Measurements from ENCODE around the gene MX2. TPM values are rescaled to one million over a fixed set of nuclear protein-coding genes. Genes with fewer than 3 reads are reported as not detected.

The MX2 gene
- total and polyA plus RNA-seq, 10 of the 15 experiments (the other 5 are each of a cell fraction or from before 2014, with no cell fraction given), result 10.5 to 167 (median 46.1) TPM

DNA sequence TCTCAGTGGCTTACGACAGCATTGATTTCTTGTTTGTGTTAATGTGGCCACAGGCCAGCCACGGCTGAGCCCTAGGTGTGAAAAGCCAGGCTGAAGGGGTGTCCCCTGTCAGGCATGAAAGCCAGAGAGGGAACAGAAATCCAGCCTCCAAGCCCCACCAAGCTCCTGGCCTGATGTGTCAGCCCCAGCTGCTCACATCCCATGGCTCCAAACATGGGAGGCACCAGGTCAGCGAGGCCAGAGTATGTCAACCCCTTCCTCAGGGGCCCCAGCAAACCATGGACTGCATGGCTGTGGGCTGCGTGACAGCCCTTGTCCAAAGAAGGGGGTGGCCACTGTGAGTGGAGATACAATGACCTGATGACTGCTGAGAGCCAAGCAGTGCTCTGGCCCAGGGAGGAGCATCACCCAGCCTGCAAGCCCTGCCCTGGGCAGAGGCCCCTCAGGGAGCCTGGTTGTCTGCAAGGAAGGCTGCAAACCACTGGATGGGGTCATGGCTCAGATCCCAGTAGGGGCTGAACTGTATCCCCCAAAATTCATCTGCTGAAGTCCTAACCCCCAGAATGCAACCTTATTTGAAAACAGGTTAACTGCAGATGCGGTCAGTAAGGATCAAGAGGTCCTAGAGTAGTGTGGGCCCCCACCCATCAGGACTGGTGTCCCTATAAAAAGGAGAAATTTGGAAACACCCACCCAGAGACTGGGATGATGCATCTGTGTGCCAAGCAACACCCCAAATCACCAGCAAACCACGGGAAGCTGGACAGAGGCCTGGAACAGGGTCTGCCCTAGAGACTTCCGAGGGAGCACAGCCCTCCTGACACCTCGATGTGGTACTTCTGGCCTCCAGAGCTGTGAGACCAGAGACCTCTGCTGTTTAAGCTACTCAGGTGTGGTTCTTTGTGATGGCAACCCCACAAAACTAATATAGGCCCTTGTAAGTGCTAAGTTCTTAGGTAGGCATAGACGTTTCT, 3.3 kb upstream of the MX2 start:
- Histone ChIP-seq H3K36me3 (ENCODE audit: control insufficient read depth in 2 of 2, insufficient read depth in 2 of 2, low read length in 1 of 2) (no peaks in the 10 kb centered on the region), H2AFZ (ENCODE audit: control insufficient read depth, low read depth, low read length) (no peak overlapping the region), H3K27ac (ENCODE audit: control insufficient read depth, insufficient read depth) (no peak overlapping the region), H3K27me3 (replicated peaks in 1 of 2; ENCODE audit: control insufficient read depth in 2 of 2, insufficient read depth in 2 of 2, low read length in 1 of 2) (no peaks in the 10 kb centered on the region), H3K9me3 (replicated peaks; ENCODE audit: control insufficient read depth, insufficient read depth, low read length) (no peaks in the 10 kb centered on the region), H3K4me1 (ENCODE audit: control insufficient read depth, insufficient read depth, low read length) (peaks cover 8% of the 10 kb centered on the region), H3K79me2 (ENCODE audit: control insufficient read depth, insufficient read depth, low read length) (peaks cover 7% of the 10 kb centered on the region), H4K20me1 (ENCODE audit: control insufficient read depth, insufficient read depth) (no peaks in the 10 kb centered on the region), H3K9ac (ENCODE audit: control insufficient read depth, insufficient read depth, low read length) (no peak overlapping the region), H3K4me3 (no peak overlapping the region), H3K4me2 (ENCODE audit: control insufficient read depth, insufficient read depth) (no peak overlapping the region)
- RAD21 ChIA-PET (ENCODE audit: unreplicated experiment), result interaction anchor here (0.7 to 4.6 kb wide), 2 partner anchors 13 to 75 kb away, joined by 5 to 29 read pairs; no protein-coding TSS in a partner anchor
- DNase-seq (ENCODE audit: low read depth, low spot score), result no peak
- in situ Hi-C loops (cut with MboI) (no loop called here), intact Hi-C loops (cut with micrococcal nuclease; ENCODE audit: unreplicated experiment) (no loop called here)
- WGBS (ENCODE audit: insufficient coverage, insufficient replicate concordance, low lambda C conversion rate, missing lambda C conversion rate), result 77% methylated on average over 9 of the region's 9 CpGs
- SMC1A ChIA-PET (ENCODE audit: uncharacterized antibody, unreplicated experiment), result interaction anchor here (3.7 to 4.9 kb wide), 2 partner anchors 11 to 75 kb away, joined by 26 to 34 read pairs; no protein-coding TSS in a partner anchor
- FAIRE-seq, result no peak
- CTCF ChIA-PET, result interaction anchor here (1.1 to 9.1 kb wide), 2 partner anchors 53 to 75 kb away, joined by 5 to 63 read pairs; no protein-coding TSS in a partner anchor
- ATAC-seq, result no peak
- POLR2A ChIA-PET, result no interaction called here
- TF ChIP-seq IRF3 (IDR thresholded peaks at IDR 0.05) (no peak), MTA2 (IDR thresholded peaks at IDR 0.05; ENCODE audit: low read depth) (peak; percentile 34; the same call in 1 of the 2 replicates), IKZF1 (conservative IDR thresholded peaks at IDR 0.05) (peak; percentile 62; the same call in 1 of the 2 replicates), DPF2 (IDR thresholded peaks at IDR 0.05) (peak; percentile 28; the same call in 1 of the 2 replicates), BHLHE40 (IDR thresholded peaks at IDR 0.05; ENCODE audit: borderline replicate concordance in 1 of 2, low read depth in 2 of 2, low read length in 1 of 2) (peak in 1 of 2 experiments; percentile 13; a peak in 1 of 4 replicates), IKZF2 (IDR thresholded peaks at IDR 0.05) (peak; percentile 23 to 28; a peak in 2 of 4 replicates), GABPA (IDR thresholded peaks at IDR 0.05; ENCODE audit: low read depth) (no peak)
- TF ChIP-seq, protein P1, sequence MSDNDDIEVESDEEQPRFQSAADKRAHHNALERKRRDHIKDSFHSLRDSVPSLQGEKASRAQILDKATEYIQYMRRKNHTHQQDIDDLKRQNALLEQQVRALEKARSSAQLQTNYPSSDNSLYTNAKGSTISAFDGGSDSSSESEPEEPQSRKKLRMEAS (IDR thresholded peaks at IDR 0.05; ENCODE audit: low read depth, low read length), result no peak
- BruUV-seq (replicated peaks), result no TSS peak

All from GM12878 (cell line).